H1 (cell line): ENCODE data around the gene GALNT17. TPM values are rescaled to one million over a fixed set of nuclear protein-coding genes. Genes with fewer than 3 reads are reported as not detected.

Experiments
- CTCF ChIA-PET: fragments of 300-600 bp; sonication (Branson Sonifier 250); formaldehyde crosslinking; loops from one replicate; lab custom pipeline; 2021; ENCODE audit not compliant: partially characterized antibody; lab: Charles Lee
- POLR2A ChIA-PET: fragments of 300-600 bp; sonication (Branson Sonifier 250); formaldehyde crosslinking; loops from one replicate; lab custom pipeline; 2021; ENCODE audit warnings: inconsistent platforms; ENCODE audit not compliant: partially characterized antibody; lab: Charles Lee
- DNase-seq, 2 experiments: peaks; one replicate each; pipeline versions ENCODE4 v3.0.0 to v3.0.0-alpha.2; 2010 to 2022; ENCODE audit warnings: low spot score in 2 of 2, low read depth in 1 of 2, mixed read lengths in 1 of 2
- FAIRE-seq: peaks from 2 replicates; lab custom pipeline; 2011; peaks lifted over from hg19 to GRCh38; lab: Jason Lieb, UNC
- H2AFZ ChIP-seq: 2 replicates; pipeline ENCODE4 v1.8.1; 2012; ENCODE audit warnings: low read length, inconsistent platforms
- H2AK5ac ChIP-seq: 2 replicates; pipeline ENCODE4 v1.6.1; 2013; ENCODE audit warnings: low read depth, low read length
- H2BK120ac ChIP-seq: replicated peaks from 2 replicates; pipeline ENCODE3; 2013; ENCODE audit warnings: low read depth, low read length, inconsistent platforms
- H2BK12ac ChIP-seq: 2 replicates; pipeline ENCODE4 v1.6.1; 2013; ENCODE audit warnings: low read depth, low read length
- H2BK15ac ChIP-seq: 2 replicates; pipeline ENCODE4 v1.6.1; 2013; ENCODE audit warnings: low read length
- H2BK20ac ChIP-seq: 2 replicates; pipeline ENCODE4 v1.6.1; 2013; ENCODE audit warnings: low read length
- H2BK5ac ChIP-seq: 2 replicates; pipeline ENCODE4 v1.6.1; 2013; ENCODE audit warnings: low read depth, low read length
- H3K14ac ChIP-seq: 2 replicates; pipeline ENCODE4 v1.6.1; 2013; ENCODE audit warnings: inconsistent platforms; ENCODE audit not compliant: insufficient read length
- H3K18ac ChIP-seq: 2 replicates; pipeline ENCODE4 v1.6.1; 2013; ENCODE audit warnings: low read length; ENCODE audit errors: extremely low read depth
- H3K23ac ChIP-seq: 2 replicates; pipeline ENCODE4 v1.6.1; 2013; ENCODE audit warnings: inconsistent platforms; ENCODE audit not compliant: insufficient read length
- H3K23me2 ChIP-seq: 2 replicates; pipeline ENCODE4 v1.6.1; 2013; ENCODE audit warnings: low read depth, low read length
- H3K27ac ChIP-seq: 2 replicates; pipeline ENCODE4 v1.6.1; 2011; ENCODE audit warnings: low read depth, low read length, inconsistent platforms
- H3K27me3 ChIP-seq, 4 experiments: replicated peaks in 1 of 4; 1 replicate in 1 of 4; 2 replicates in 3 of 4; pipeline versions ENCODE4 v1.6.1 to v1.8.1; 2011 to 2013; ENCODE audit warnings: low read length in 3 of 4, mild to moderate bottlenecking in 3 of 4, inconsistent platforms in 2 of 4, mixed read lengths in 2 of 4, moderate library complexity in 1 of 4; ENCODE audit not compliant: control insufficient read depth in 3 of 4, insufficient read depth in 3 of 4; ENCODE audit errors: extremely low read depth in 1 of 4
- H3K36me3 ChIP-seq, 4 experiments: 2 replicates each; pipeline versions ENCODE4 v1.6.1 to v1.8.1; 2011 to 2013; ENCODE audit warnings: mild to moderate bottlenecking in 4 of 4, low read length in 3 of 4, moderate library complexity in 2 of 4, control low read depth in 1 of 4, inconsistent platforms in 1 of 4; ENCODE audit not compliant: insufficient read depth in 4 of 4, control insufficient read depth in 2 of 4
- H3K4ac ChIP-seq: replicated peaks from 2 replicates; pipeline ENCODE3; 2013; ENCODE audit warnings: low read length, low read depth, mixed read lengths, inconsistent platforms; ENCODE audit not compliant: insufficient read length
- H3K4me1 ChIP-seq, 4 experiments: replicated peaks in 1 of 4; 1 replicate in 1 of 4; 2 replicates in 3 of 4; pipeline versions ENCODE4 v1.6.1 to v1.8.1; 2011 to 2013; ENCODE audit warnings: low read length in 3 of 4, inconsistent platforms in 2 of 4, mixed read lengths in 1 of 4; ENCODE audit not compliant: insufficient read depth in 4 of 4, control insufficient read depth in 3 of 4
- H3K4me2 ChIP-seq, 2 experiments: 2 replicates each; pipeline versions ENCODE4 v1.6.1 to v1.8.1; 2011 to 2013; ENCODE audit warnings: low read depth in 2 of 2, low read length in 2 of 2, control low read depth in 1 of 2, inconsistent platforms in 1 of 2, mild to moderate bottlenecking in 1 of 2; ENCODE audit not compliant: insufficient read depth in 1 of 2
- H3K4me3 ChIP-seq, 4 experiments: fragments of 200-600, 300-600 bp in 1 of 4; sonication (generic), shearing (Covaris generic), sonication (Bioruptor Twin) in 1 of 4; 2 replicates each; pipeline versions ENCODE4 v1.5.1 to v1.8.1; 2011 to 2016; ENCODE audit warnings: low read length in 4 of 4, low read depth in 3 of 4, control low read depth in 2 of 4, inconsistent platforms in 2 of 4, mild to moderate bottlenecking in 2 of 4, mixed read lengths in 1 of 4, moderate library complexity in 1 of 4; ENCODE audit not compliant: insufficient read depth in 2 of 4; ENCODE audit errors: extremely low read depth in 1 of 4
- H3K56ac ChIP-seq: replicated peaks from 2 replicates; pipeline ENCODE3; 2013; ENCODE audit warnings: low read depth, mild to moderate bottlenecking, mixed read lengths, low read length, inconsistent platforms; ENCODE audit not compliant: insufficient read length
- H3K79me1 ChIP-seq: 2 replicates; pipeline ENCODE4 v1.6.1; 2013; ENCODE audit warnings: low read depth, low read length, control low read depth
- H3K79me2 ChIP-seq, 2 experiments: 2 replicates each; pipeline versions ENCODE4 v1.6.1 to v1.8.1; 2012 to 2013; ENCODE audit warnings: low read length in 2 of 2, mild to moderate bottlenecking in 2 of 2, inconsistent platforms in 1 of 2; ENCODE audit not compliant: insufficient read depth in 2 of 2, control insufficient read depth in 1 of 2
- H3K9ac ChIP-seq, 4 experiments: replicated peaks in 1 of 4; 1 replicate in 1 of 4; 2 replicates in 3 of 4; pipeline versions ENCODE4 v1.6.1 to v1.8.1; 2011 to 2013; ENCODE audit warnings: low read depth in 3 of 4, low read length in 3 of 4, control low read depth in 2 of 4, mild to moderate bottlenecking in 2 of 4, moderate library complexity in 2 of 4, inconsistent platforms in 1 of 4; ENCODE audit errors: extremely low read depth in 1 of 4
- H3K9me3 ChIP-seq, 2 experiments: 2 replicates each; pipeline versions ENCODE4 v1.6.1 to v1.8.1; 2012 to 2013; ENCODE audit warnings: mild to moderate bottlenecking in 2 of 2, moderate library complexity in 2 of 2, control low read depth in 1 of 2, inconsistent platforms in 1 of 2, low read depth in 1 of 2, low read length in 1 of 2, mixed read lengths in 1 of 2; ENCODE audit not compliant: insufficient read depth in 2 of 2
- H4K20me1 ChIP-seq, 2 experiments: replicated peaks in 1 of 2; 2 replicates each; pipeline versions ENCODE3 to v1.8.1; 2011 to 2013; ENCODE audit warnings: inconsistent platforms in 2 of 2, low read length in 2 of 2, mild to moderate bottlenecking in 1 of 2; ENCODE audit not compliant: insufficient read depth in 2 of 2, control insufficient read depth in 1 of 2
- H4K5ac ChIP-seq: 2 replicates; pipeline ENCODE4 v1.6.1; 2013; ENCODE audit warnings: low read length, low read depth, mixed read lengths, inconsistent platforms; ENCODE audit not compliant: insufficient read length
- H4K8ac ChIP-seq: 2 replicates; pipeline ENCODE4 v1.8.0; 2013; ENCODE audit warnings: mild to moderate bottlenecking, moderate library complexity, low read length, inconsistent platforms; ENCODE audit not compliant: insufficient read depth; ENCODE audit errors: extremely low read depth
- H4K91ac ChIP-seq: replicated peaks from 2 replicates; pipeline ENCODE3; 2013; ENCODE audit warnings: low read length, mixed read lengths, inconsistent platforms; ENCODE audit not compliant: insufficient read length
- EP300 ChIP-seq, 2 experiments: IDR thresholded peaks; 1 replicate in 1 of 2; 2 replicates in 1 of 2; pipeline ENCODE4 v1.6.1; 2011 to 2012; ENCODE audit warnings: low read depth in 2 of 2, low read length in 2 of 2, mild to moderate bottlenecking in 2 of 2, borderline replicate concordance in 1 of 2, inconsistent platforms in 1 of 2, moderate library complexity in 1 of 2
- KDM4A ChIP-seq: IDR thresholded peaks from one replicate; pipeline ENCODE4 v1.7.1; 2012; ENCODE audit warnings: low read depth, mild to moderate bottlenecking, moderate library complexity, low read length, inconsistent platforms; ENCODE audit not compliant: severe bottlenecking
- RAD21 ChIP-seq, 2 experiments: IDR thresholded peaks in 1 of 2; conservative IDR thresholded peaks in 1 of 2; 2 replicates each; pipeline ENCODE4 v1.6.1; 2011; ENCODE audit warnings: low read depth in 2 of 2, low read length in 2 of 2, improper control_type of control experiment in 1 of 2, inconsistent platforms in 1 of 2, mild to moderate bottlenecking in 1 of 2, moderate library complexity in 1 of 2
- SIX5 ChIP-seq: IDR thresholded peaks from 2 replicates; pipeline ENCODE4 v1.6.1; 2011; ENCODE audit warnings: mild to moderate bottlenecking, low read depth, low read length
- polyA plus RNA-seq, 7 experiments: library from polyadenylated mRNA; depleted of rRNA in 3 of 7; stranded (reverse) in 5 of 7; unstranded in 2 of 7; fragments of >200 nt in 5 of 7; fragments of 200-250 nt in 2 of 7; gene quantifications; 1 replicate in 5 of 7; 2 replicates in 1 of 7; 4 replicates in 1 of 7; pipeline versions ENCODE4 v1.2.1 to v1.2.3, GENCODE V29; 2011 to 2013; ENCODE audit warnings: missing spikeins in 2 of 7, mixed read lengths in 2 of 7
- total RNA-seq: library from RNA; stranded (reverse); fragmentation: NEBNext Ultra II Directional; extraction: Animal tissue kit (Norgen Biotek cat#: 25700); gene quantifications from 2 replicates; pipeline ENCODE4 v1.2.1, GENCODE V29; 2021

GALNT17 gene
- total and polyA plus RNA-seq, 2 of the 8 experiments (the other 6 are each of a cell fraction or from before 2014, with no cell fraction given), result 37.7 to 47.0 TPM

GRCh38 chr7:71459132-71459531 lies 327.2 kb downstream of the GALNT17 start:
- Histone ChIP-seq H2BK120ac (peak overlapping the region; percentile 73), H3K4me1 (peaks cover 7 to 38% (median 25%) of the 10 kb centered on the region in 4 experiments), H4K8ac (no peak overlapping the region), H3K36me3 (peaks cover 0 to 3% (median 0%) of the 10 kb centered on the region in 4 experiments; a peak in 1 of 8 replicates), H3K23me2 (no peaks in the 10 kb centered on the region), H3K27me3 (peaks cover 0 to 1% (median 0%) of the 10 kb centered on the region in 4 experiments; a peak in 1 of 7 replicates), H3K4me2 (no peak overlapping the region; a peak in 1 of 4 replicates), H3K4ac (no peak overlapping the region), H3K56ac (no peak overlapping the region), H3K14ac (no peak overlapping the region), H4K91ac (no peak overlapping the region), H3K18ac (no peak overlapping the region; the same call in 1 of the 2 replicates), H2BK15ac (no peak overlapping the region; the same call in 1 of the 2 replicates), H3K79me1 (peaks cover 4% of the 10 kb centered on the region; the same call in 1 of the 2 replicates), H2AFZ (no peak overlapping the region), H2BK20ac (no peak overlapping the region; the same call in 1 of the 2 replicates), H2BK5ac (no peak overlapping the region; the same call in 1 of the 2 replicates), H2AK5ac (no peak overlapping the region), H4K5ac (no peak overlapping the region), H3K23ac (no peak overlapping the region), H2BK12ac (no peak overlapping the region), H3K79me2 (no peaks in the 10 kb centered on the region), H3K9me3 (no peaks in the 10 kb centered on the region), H3K4me3 (no peak overlapping the region), H4K20me1 (no peaks in the 10 kb centered on the region), H3K9ac (no peak overlapping the region), H3K27ac (no peak overlapping the region)
- FAIRE-seq, result peak; percentile 62
- TF ChIP-seq EP300 (IDR thresholded peaks at IDR 0.05; ENCODE audit: borderline replicate concordance in 1 of 2, low read depth in 2 of 2, low read length in 2 of 2), result no peak
- no peak for TF ChIP-seq SIX5
- no peak for TF ChIP-seq RAD21 (IDR thresholded peaks at IDR 0.05 in 1 of 2, conservative IDR thresholded peaks at IDR 0.05 in 1 of 2; ENCODE audit: low read depth in 2 of 2, low read length in 2 of 2)
- no peak for TF ChIP-seq KDM4A
- POLR2A ChIA-PET, result interaction anchor here (0.6 to 1.5 kb wide), 2 partner anchors 10 to 28 kb away, joined by 3 read pairs; no protein-coding TSS in a partner anchor
- DNase-seq, result no peak
- CTCF ChIA-PET, result interaction anchor here (0.6 to 1.5 kb wide), 3 partner anchors 40 to 550 kb away, joined by 3 to 4 read pairs (median 3); no protein-coding TSS in a partner anchor
